K562 (cell line): ENCODE data around the gene PTPRC.

Experiments used
- GATAD2A ChIP-seq: fragments of 450-650 bp; IDR thresholded peaks from 2 replicates; pipeline ENCODE4 v1.6.1; 2017
- NRF1 ChIP-seq, 2 experiments: fragments of 450-650 bp; IDR thresholded peaks in 1 of 2; conservative IDR thresholded peaks in 1 of 2; 2 replicates each; pipeline ENCODE4 v1.6.1; 2014; ENCODE audit warnings: mild to moderate bottlenecking in 2 of 2
- TBP ChIP-seq: optimal IDR thresholded peaks from 2 replicates; pipeline ENCODE3; 2011; ENCODE audit warnings: low read depth, low read length, improper control_type of control experiment
- TEAD4 ChIP-seq, 2 experiments: sonication (generic) in 1 of 2; formaldehyde crosslinking in 1 of 2; IDR thresholded peaks; 2 replicates each; pipeline versions ENCODE4 v1.6.1 to v1.8.0; 2012 to 2022; ENCODE audit warnings: borderline replicate concordance in 1 of 2, inconsistent platforms in 1 of 2, low read length in 1 of 2, mild to moderate bottlenecking in 1 of 2, missing genetic modification reagents in 1 of 2
- ZBTB17 ChIP-seq: fragments of 450-650 bp; formaldehyde crosslinking; IDR thresholded peaks from 2 replicates; pipeline ENCODE4 v1.4.0; 2020; ENCODE audit warnings: mild to moderate bottlenecking
- ZNF174 ChIP-seq: fragments of 250-450 bp; sonication (Bioruptor Pico); IDR thresholded peaks from 2 replicates; pipeline ENCODE4 v1.4.0; 2020; ENCODE audit warnings: mild to moderate bottlenecking
- TF ChIP-seq, protein P1 (sequence below): fragments of 250-450 bp; sonication (Bioruptor Pico); IDR thresholded peaks from 2 replicates; pipeline ENCODE4 v1.4.0; 2020; ENCODE audit warnings: mild to moderate bottlenecking, moderate library complexity, borderline replicate concordance
- TF ChIP-seq, protein P2 (sequence below): sonication (generic); formaldehyde crosslinking; IDR thresholded peaks from 2 replicates; pipeline ENCODE4 v1.8.0; 2022; ENCODE audit warnings: missing genetic modification reagents, mild to moderate bottlenecking, borderline replicate concordance

DNA sequence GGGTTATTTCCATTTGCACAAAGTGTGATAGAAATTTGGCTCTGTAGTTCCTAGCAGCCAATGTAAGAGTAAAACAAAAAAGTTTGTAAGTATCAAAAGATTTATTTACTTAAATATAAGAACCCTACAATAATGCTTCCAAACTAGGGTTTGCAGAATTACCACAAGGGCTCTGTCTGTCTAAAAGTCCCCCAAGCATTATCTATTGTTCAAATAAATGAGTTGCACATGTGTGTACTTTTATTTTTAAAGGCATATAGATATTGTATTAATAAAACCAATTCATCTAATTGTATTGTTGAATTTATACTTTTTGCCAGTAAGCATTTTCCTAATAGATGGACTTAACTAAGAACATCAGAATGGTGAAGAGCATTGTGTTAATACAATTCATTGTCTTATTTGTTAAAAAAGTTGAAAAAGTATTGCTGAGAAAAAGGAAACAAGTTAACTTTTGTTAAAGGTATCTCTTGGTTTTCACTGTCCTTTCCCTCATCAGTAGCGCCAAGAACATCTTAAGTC is 863 bp upstream of the PTPRC start:
- TF ChIP-seq NRF1 (conservative IDR thresholded peaks at IDR 0.05 in 1 of 2, IDR thresholded peaks at IDR 0.05 in 1 of 2): no peak
- TF ChIP-seq ZBTB17 (CRISPR knock-in tag): no peak
- TF ChIP-seq GATAD2A: no peak
- TF ChIP-seq, protein P1, sequence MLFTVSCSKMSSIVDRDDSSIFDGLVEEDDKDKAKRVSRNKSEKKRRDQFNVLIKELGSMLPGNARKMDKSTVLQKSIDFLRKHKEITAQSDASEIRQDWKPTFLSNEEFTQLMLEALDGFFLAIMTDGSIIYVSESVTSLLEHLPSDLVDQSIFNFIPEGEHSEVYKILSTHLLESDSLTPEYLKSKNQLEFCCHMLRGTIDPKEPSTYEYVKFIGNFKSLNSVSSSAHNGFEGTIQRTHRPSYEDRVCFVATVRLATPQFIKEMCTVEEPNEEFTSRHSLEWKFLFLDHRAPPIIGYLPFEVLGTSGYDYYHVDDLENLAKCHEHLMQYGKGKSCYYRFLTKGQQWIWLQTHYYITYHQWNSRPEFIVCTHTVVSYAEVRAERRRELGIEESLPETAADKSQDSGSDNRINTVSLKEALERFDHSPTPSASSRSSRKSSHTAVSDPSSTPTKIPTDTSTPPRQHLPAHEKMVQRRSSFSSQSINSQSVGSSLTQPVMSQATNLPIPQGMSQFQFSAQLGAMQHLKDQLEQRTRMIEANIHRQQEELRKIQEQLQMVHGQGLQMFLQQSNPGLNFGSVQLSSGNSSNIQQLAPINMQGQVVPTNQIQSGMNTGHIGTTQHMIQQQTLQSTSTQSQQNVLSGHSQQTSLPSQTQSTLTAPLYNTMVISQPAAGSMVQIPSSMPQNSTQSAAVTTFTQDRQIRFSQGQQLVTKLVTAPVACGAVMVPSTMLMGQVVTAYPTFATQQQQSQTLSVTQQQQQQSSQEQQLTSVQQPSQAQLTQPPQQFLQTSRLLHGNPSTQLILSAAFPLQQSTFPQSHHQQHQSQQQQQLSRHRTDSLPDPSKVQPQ (CRISPR knock-in tag): no peak
- TF ChIP-seq ZNF174 (CRISPR knock-in tag): no peak
- TF ChIP-seq, protein P2, sequence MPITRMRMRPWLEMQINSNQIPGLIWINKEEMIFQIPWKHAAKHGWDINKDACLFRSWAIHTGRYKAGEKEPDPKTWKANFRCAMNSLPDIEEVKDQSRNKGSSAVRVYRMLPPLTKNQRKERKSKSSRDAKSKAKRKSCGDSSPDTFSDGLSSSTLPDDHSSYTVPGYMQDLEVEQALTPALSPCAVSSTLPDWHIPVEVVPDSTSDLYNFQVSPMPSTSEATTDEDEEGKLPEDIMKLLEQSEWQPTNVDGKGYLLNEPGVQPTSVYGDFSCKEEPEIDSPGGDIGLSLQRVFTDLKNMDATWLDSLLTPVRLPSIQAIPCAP (CRISPR knock-in tag): no peak
- no peak for TF ChIP-seq TBP
- no peak for TF ChIP-seq TEAD4 (IDR thresholded peaks at IDR 0.05; ENCODE audit: low read length)
- TF ChIP-seq TEAD4 (CRISPR knock-in tag; IDR thresholded peaks at IDR 0.05; ENCODE audit: borderline replicate concordance): no peak
